HG02759 (cell line): ENCODE results near the gene UTP25.
A peak's percentile ranks its signal among the peaks of the same experiment; 100 is the strongest.
"Not testable (repeated sequence)": the region's sequence is repeated elsewhere in the genome, so short reads cannot be mapped to it uniquely, and the experiment has no call there.

Source experiments
- ATAC-seq: cut with Tn5 transposase; IDR thresholded peaks from one replicate; pipeline ENCODE4 v1.9.1; 2021; ENCODE audit warnings: mild to moderate bottlenecking, moderate library complexity; ENCODE audit not compliant: unreplicated experiment

The UTP25 gene

GRCh38 chr1:209827384-209828262 is at the start of gene UTP25:
TSS of gene UTP25 (plus strand) at chr1:209827972. CDS start at chr1:209828064, 92 bp downstream.
- peak; percentile 93 for ATAC-seq

GRCh38 chr1:209778102-209778501 is 49.7 kb upstream of the UTP25 start:
- no peak for ATAC-seq

GRCh38 chr1:209780268-209780667 is 47.5 kb upstream of the UTP25 start:
- no peak for ATAC-seq

GRCh38 chr1:209783386-209783785 is 44.4 kb upstream of the UTP25 start:
- no peak for ATAC-seq

GRCh38 chr1:209784265-209785169 is 43.3 kb upstream of the UTP25 start, which contains the start of gene C1orf74:
TSS of gene C1orf74 (minus strand) at chr1:209784559. CDS start at chr1:209783634, 925 bp downstream.
- ATAC-seq = peak; percentile 99

- no peak for ATAC-seq
Observed at GRCh38 chr1:209785592-209785991, 42.2 kb upstream of the UTP25 start.

GRCh38 chr1:209786146-209786545 is 41.6 kb upstream of the UTP25 start:
- ATAC-seq = no peak

GRCh38 chr1:209787551-209787950 is 40.2 kb upstream of the UTP25 start:
- no peak for ATAC-seq

GRCh38 chr1:209789245-209789644 is 38.5 kb upstream of the UTP25 start:
- ATAC-seq = no peak

- no peak for ATAC-seq
Observed at GRCh38 chr1:209790286-209791193, 37.2 kb upstream of the UTP25 start.

- ATAC-seq = no peak
Observed at GRCh38 chr1:209791920-209792319, 35.9 kb upstream of the UTP25 start.

GRCh38 chr1:209793711-209794110 is 34.1 kb upstream of the UTP25 start:
- not testable (repeated sequence) for ATAC-seq

GRCh38 chr1:209797978-209798639 is 29.7 kb upstream of the UTP25 start:
- ATAC-seq = no peak

- no peak for ATAC-seq
Observed at GRCh38 chr1:209800984-209801834, 26.6 kb upstream of the UTP25 start.

GRCh38 chr1:209802117-209802779 is 25.5 kb upstream of the UTP25 start:
- ATAC-seq = no peak

- no peak for ATAC-seq
Observed at GRCh38 chr1:209802780-209803152, 25.0 kb upstream of the UTP25 start.

GRCh38 chr1:209803568-209803967 is 24.2 kb upstream of the UTP25 start:
- no peak for ATAC-seq

- ATAC-seq = no peak
Observed at GRCh38 chr1:209805341-209805781, 22.4 kb upstream of the UTP25 start.
